ENCODE data around the gene CUL9.

Gene CUL9

DNA sequence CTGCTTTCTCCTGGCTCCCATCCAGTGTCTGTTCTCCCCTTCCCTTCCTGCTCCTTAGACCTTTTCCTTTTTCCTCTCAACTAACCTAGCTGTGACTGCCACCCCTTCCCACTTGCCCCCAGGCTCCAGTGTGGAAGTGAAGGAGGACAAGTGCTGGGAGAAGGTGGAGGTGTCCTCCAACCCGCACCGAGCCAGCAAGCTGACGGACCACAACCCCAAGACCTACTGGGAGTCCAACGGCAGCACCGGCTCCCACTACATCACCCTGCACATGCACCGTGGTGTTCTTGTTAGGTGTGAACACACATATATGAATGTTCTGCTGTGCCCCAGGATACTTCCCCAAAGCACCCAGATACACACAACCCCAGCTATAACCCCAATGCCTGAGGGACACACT, 18.5 kb downstream of the CUL9 start:
- no peak for DNase-seq (ENCODE audit: low spot score)

DNA sequence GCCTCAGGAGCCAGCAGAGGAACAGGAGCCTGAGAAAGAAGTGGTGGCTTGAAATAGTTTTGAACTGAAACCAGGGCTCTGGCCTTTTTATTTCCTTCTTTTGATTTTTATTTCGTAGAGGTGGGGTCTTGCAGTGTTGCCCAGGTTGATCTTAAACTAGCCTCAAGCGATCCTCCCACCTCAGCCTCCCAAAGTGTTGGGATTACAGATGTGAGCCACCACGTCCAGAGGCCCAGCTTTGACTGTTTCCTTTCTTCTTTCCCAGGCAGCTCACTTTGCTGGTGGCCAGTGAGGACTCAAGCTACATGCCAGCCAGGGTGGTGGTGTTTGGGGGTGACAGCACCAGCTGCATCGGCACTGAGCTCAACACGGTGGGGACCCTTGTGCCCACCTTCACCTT, 20.5 kb downstream of the CUL9 start:
- DNase-seq (ENCODE audit: low spot score), result no peak

DNA sequence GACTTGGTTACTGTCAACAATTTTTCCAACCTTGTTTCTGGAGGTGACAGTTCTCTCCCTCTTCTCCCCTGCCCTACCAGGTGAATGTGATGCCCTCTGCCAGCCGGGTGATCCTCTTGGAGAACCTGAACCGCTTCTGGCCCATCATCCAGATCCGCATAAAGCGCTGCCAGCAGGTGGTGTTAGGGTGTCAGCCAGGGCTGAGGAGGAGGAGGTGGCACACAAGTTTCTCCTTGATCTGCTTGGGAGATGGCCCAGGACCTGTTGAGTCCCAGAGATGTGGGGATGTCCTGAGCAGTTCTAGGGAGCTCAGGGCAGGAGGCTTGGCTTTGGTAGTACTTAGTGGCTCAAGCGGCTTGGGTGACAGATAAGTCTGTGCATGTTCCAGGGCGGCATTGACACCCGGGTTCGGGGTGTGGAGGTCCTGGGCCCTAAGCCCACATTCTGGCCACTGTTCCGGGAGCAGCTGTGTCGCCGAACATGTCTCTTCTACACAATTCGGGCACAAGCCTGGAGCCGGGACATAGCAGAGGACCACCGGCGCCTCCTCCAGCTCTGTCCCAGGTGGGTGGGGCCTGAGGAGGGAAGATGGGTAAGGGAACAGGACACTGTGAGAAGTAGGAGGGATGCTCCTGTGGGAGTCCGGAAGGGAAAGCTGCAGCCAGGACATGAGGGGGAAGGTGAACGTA, 21.2 kb downstream of the CUL9 start:
- no peak for DNase-seq (ENCODE audit: low spot score)

DNA sequence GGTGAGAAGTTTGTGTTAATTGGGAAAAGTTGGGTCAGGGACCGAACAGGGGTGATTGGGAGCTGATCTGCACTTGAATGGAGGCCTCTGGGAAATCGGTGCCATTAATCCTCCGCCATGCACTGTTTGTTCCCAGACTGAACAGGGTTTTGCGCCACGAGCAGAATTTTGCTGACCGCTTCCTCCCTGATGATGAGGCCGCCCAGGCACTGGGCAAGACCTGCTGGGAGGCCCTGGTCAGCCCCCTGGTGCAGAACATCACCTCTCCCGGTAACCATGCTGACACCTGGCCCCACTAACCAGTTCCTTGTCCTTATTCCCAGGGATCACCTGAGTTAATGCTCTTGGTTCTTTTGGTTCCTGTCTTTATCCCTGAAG, 21.7 kb downstream of the CUL9 start:
- no peak for DNase-seq (ENCODE audit: low spot score)

DNA sequence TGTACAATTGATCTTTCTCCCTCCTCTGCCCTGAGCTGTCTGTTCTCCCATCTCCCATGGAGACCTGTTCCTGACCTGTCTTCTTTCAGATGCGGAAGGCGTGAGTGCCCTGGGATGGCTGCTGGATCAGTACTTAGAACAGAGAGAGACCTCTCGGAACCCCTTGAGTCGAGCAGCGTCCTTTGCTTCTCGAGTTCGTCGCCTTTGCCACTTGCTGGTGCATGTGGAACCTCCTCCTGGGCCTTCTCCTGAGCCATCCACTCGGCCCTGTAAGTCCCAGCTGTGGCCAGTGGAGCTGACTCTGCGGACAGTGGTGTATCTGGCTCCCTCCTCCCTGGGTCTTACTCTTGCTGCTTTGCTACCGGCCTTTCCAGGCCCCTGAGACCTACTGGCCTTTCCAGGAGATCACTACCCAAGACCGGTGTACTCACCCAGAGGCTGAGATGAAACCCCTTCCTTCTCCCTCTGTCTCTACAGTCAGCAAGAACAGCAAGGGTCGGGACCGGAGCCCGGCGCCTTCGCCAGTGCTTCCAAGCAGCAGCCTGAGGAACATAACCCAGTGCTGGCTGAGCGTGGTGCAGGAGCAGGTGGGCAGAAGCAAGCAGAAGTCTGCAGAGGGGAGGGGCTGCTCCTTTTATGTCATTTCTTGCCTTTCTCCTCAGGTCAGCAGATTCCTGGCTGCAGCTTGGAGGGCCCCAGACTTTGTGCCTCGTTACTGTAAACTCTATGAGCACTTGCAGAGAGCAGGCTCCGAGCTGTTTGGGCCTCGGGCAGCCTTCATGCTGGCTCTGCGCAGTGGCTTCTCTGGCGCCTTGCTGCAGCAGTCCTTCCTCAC, 22.5 kb downstream of the CUL9 start:
- DNase-seq (ENCODE audit: low spot score), result no peak

DNA sequence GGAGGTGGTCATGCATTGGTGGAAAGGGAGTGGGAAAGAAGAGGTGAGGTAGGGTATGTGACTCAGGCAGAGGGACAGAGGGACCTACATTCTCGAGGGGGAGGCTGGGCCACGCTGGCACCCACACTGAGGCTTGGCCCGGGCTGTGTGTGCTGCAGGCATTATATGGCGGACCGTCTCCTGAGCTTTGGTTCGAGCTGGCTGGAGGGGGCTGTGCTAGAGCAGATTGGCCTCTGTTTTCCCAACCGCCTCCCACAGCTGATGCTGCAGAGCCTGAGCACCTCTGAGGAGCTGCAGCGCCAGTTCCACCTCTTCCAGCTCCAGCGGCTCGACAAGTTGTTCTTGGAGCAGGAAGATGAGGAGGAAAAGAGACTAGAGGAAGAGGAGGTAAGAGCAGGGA, 23.9 kb downstream of the CUL9 start:
- DNase-seq (ENCODE audit: low spot score), result no peak

DNA sequence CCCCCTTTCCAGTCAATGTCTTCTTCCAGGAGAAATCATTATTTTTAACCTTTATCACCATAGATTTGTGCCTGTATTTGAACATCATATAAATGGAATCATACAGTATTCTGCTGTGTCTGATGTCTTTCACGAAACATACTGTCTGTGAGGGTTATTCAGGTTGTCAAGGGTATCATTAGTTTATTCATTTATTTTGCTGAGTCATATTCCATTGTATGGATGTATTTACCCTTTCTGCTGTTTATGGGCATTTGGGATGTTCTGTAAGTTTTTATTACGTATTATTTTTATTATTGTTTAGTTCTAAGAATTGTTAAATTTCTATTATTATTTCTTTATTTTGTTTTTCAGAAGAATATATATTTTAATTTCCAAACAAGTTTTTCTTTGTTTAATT, 25.3 kb downstream of the CUL9 start:
- no peak for DNase-seq (ENCODE audit: low spot score)

DNA sequence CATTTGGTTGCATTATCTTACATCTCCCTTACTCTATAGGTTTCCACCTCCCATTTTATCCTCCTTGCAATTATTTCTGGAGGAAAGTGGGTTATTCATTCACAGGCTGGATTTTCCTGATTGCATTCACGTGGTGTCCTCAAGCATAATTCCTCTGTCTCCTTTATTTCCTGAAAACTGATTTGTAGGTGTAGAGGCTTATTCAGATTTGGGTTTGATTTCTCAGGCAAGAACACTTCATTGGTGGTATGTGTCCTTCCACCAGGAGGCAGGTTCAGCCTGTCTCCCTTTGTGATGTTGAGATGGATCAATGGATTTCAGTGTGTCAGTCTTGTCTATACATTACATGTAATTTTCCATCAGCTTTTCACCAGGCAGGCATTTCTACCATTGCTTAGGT, 30.0 kb downstream of the CUL9 start:
- DNase-seq (ENCODE audit: low spot score), result no peak

DNA sequence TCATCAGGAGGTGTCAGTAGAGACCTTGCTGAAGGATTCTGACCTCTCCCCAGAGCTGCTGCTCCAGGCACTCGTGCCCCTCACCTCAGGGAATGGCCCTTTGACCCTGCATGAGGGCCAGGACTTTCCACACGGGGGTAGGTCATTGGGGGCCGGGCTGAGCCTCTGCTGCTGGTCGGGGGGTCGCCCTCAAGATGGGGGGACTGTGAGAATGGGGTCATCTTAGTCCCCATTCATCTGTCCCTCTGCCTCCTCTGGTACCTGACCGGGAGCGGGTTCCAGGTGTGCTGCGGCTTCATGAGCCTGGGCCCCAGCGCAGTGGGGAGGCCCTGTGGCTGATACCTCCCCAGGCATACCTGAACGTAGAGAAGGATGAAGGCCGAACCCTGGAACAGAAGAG, 31.4 kb downstream of the CUL9 start:
- DNase-seq (ENCODE audit: low spot score), result no peak

DNA sequence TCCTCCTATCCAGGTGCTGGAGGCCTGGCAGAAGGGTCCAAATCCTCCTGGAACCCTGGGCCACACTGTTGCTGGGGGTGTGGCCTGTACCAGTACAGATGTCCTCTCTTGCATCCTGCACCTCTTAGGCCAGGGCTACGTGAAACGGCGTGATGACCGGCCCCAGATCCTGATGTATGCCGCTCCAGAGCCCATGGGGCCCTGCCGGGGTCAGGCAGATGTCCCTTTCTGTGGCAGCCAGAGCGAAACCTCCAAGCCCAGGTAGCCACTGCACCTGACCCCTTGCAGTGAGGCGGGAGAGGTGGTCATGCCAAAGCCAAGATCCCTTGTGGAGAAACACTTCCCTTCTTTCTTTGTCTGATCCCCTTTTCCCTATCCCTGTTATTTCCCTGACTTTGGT, 33.1 kb downstream of the CUL9 start:
- DNase-seq (ENCODE audit: low spot score), result no peak

DNA sequence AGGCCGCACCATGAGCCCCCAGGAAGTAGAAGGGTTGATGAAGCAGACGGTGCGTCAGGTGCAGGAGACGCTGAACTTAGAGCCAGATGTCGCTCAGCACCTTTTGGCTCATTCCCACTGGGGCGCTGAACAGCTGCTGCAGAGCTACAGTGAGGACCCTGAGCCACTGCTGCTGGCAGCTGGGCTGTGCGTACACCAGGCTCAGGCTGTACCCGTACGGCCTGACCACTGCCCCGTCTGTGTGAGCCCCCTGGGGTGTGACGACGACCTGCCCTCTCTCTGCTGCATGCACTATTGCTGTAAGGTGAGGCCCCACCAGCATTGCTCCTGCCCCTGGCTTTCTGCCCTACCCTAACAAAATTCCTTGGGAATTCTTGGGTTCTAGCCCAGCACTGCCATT, 34.2 kb downstream of the CUL9 start:
- no peak for DNase-seq (ENCODE audit: low spot score)

DNA sequence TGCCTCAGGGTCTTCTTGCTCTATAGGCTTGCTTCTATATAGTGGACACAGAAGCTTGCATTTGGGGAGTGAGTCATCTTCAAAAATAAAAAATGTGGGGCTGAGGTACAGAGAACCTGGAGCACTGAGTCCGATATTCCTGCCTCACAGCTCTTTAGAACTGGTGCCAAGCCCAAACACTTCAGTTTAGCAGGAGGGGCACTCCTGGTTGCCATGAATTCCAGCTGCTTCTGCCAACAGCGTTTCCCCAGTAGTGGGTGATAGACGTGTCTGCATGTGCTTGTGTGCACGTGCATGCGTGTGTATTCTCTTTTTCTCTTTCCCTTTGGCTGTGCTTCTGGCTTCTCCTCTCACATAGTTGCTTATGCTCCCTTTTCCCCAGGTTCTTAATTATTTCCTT, 35.4 kb downstream of the CUL9 start:
- DNase-seq (ENCODE audit: low spot score), result no peak

DNA sequence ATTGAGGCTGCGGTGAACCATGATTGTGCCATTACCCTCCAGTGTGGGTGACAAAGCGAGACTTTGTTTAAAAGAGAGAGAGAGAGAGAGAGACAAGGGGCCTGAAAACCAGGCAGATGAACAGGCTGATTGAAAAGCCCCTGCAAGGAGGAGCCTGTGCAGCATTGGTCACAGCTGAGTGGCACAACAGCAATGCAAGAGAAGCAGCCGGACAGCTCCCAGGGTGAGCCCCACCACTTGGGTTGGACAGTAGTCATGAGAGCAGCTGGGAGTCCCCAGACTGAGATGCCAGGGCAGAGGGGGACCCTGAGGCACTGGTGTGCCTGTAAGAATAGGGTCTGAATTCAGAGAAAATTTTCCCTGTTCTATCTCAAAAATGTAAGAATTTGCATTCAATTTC, 37.1 kb downstream of the CUL9 start:
- no peak for DNase-seq (ENCODE audit: low spot score)

DNA sequence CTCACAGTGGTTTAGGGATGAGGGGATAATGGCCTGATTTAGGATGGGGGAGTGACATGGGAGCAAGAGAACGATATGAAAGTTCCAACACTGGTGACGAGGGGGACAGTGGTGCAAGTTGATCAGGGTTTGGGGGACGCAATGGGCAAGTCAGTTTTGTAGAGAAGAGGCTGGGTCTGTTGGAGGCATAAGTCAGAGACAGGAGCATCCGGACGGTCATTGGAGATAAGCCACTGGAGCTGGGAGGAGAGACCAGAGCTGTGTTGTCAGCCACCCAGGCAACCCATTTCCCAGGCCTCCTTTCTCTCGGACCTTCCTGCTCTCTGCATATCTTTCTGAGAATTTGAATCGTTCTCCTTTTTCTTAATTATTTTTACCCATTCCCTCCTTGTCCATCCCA, 37.8 kb downstream of the CUL9 start:
- DNase-seq (ENCODE audit: low spot score), result no peak

DNA sequence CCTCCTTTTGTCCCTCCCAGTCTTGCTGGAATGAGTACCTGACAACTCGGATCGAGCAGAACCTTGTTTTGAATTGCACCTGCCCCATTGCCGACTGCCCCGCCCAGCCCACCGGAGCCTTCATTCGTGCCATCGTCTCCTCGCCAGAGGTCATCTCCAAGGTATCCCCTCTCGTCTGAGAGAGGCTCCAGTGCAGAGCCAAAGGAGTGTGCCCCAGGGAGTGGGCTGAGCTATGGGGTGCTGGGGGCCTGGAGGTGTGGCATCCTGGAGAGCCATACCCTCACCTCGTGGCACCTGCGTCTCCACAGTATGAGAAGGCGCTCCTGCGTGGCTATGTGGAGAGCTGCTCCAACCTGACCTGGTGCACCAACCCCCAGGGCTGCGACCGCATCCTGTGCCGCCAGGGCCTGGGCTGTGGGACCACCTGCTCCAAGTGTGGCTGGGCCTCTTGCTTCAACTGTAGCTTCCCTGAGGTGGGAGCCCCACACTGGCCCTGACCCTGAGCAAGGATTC, 38.5 kb downstream of the CUL9 start:
- DNase-seq (ENCODE audit: low spot score), result no peak

DNA sequence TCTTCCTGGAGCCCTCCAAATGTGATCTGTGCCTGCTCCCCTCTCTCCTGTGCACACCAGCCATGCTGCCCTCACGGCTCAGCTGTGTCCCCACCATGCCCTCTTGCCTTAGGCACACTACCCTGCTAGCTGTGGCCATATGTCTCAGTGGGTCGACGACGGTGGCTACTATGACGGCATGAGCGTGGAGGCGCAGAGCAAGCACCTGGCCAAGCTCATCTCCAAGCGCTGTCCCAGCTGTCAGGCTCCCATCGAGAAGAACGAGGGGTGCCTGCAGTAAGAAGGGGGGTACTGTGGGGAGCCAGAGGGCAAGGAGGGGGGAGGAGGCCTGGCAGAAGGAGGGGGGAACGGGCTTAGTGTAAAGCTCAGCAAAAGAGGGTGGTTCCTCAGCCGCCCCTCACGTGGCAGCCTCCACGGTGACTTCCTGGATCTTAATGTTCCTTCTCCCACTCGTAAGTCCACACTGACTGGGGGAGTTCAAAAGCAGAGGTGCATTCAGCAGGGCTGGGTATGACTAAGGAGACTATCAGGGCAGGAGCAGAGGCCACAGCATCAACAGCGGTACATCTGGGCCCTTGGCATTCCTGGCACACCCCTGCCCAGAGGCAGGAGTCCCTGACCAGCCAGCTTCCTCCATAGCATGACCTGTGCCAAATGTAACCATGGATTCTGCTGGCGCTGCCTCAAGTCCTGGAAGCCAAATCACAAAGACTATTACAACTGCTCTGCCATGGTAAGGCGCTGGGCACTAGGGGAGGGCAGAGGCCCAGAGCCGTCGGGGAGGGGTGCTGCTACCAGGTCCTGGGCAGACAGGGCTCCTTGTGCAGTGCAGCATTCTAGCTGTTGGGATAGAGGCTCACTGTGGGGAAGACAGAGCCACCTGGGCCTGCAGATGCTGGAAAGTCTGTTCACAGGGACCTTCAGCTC, 39.3 kb downstream of the CUL9 start:
- no peak for DNase-seq (ENCODE audit: low spot score)

DNA sequence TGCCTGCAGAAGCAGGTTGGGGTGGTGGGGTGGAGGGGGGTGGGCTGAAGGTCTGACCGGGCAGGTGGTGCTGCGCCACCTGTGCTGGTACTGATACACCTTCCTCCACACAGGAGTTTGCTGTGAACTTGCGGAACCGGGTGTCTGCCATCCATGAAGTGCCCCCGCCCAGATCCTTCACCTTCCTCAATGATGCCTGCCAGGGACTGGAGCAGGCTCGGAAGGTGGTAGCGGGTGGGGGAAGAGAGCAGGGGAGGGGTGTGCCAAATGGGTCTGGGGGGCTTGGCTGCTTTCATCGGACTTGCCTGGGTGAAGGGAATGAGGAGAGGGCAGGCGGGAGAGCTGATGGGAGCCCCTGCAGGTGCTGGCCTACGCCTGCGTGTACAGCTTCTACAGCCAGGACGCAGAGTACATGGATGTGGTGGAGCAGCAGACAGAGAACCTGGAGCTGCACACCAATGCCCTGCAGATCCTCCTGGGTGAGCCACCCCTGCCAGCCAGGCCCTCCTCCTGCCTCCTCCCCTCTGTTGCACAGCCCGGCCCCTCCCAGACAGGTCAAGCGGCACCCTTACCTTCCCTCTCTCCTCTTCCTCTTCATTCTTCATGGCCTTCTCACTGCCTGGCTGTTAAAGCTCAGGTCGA, 40.5 kb downstream of the CUL9 start:
- no peak for DNase-seq (ENCODE audit: low spot score)

DNA sequence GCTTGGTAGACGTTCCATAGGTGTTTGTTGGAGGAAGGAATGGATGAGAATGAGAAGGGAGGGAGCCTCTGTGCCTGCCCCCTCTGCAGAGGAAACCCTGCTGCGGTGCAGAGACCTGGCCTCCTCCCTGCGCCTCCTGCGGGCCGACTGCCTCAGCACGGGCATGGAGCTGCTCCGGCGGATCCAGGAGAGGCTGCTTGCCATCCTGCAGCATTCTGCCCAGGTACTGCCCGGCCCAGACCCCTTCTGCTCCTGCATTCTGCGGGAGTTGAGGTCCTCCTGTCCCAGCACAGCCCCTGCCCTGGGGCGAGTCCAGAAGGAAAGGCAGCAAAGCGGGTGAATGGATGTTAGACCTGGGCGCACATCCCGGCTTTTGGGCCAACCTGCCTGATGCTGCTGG, 41.2 kb downstream of the CUL9 start:
- no peak for DNase-seq (ENCODE audit: low spot score)

DNA sequence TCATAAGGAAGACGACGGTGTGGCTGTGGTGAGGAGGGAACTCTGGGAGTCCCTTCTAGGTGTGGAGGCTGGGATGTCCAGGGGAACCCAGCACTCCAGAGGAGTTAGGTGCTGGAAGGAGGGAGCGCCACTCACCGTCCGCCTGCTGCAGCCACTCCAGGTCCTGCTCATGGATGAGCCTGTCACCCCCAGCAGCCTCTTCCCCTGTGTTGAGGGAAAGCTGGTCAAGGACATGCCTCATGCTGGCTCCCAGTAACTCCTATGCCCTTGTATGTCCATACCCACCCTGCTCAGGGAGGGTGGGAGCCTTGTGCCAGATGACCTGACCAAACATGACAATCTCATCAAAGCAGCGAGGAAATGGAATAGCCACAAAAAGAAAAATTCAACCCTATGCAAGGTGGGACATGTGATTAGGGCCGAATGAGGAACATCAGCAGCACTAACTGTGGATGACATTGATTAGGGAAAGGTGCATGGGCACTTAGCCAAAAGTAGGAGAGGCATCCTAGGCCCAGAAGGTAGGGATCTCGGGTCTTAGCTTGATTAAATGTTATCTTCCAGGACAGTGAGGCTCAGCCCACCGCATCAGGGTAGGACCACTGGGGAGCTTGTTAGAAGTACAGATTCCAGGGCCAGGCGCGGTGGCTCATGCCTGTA, 44.3 kb downstream of the CUL9 start:
- DNase-seq (ENCODE audit: low spot score), result no peak

DNA sequence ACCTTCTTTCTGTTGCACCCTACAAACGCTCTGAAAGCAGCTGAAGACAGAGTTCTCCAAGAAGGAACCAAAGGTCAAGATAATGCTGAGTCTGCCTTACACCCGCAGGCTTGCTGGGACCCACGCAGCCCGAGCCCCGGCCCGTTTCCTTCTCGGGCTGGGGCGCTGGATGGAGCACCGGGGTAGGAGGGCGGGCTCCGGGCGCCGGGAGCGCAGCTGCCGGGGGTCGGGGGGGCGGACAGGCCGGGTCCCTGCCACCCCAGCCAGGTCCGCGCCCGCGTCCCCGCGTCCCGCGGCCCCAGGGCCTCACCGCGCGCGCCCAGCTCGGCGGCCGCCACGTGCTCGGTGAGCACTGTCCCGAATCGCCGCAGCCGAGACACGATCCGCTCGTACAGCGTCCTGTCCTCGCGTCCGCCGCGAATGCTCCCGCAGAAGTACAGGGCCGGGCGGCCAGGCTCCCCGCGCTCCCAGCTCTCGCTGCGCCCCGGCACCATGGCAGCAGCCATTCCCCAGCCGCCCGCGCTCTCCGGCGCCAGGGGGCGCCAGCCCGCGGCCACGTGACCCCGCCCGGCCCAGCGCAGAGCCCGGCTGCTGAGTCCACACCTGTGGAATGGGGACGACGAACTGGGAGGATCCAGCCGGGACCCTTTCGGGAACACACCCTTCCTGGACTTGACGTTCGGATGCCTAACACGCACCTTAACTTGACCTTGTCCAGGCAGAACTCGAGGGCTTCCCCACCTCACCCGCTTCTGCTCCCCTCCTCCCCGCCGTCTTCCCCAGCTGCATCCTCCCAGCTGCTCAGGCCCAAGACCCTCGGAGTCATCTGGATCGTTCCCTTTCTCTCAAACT, 47.2 kb downstream of the CUL9 start, which contains the start of gene DNPH1:
DNPH1 (minus strand) TSS at position 531 of the 852 bp plus-strand sequence; CDS start at position 506, 25 bp downstream.
- no peak for DNase-seq (ENCODE audit: low spot score)
